ENCODE data around the gene NEGR1. TPM values are rescaled to one million over a fixed set of nuclear protein-coding genes. Genes with fewer than 3 reads are reported as not detected.

Gene NEGR1
- total and polyA plus RNA-seq, 2 donors (not counting 3 experiments of a cell fraction or from before 2014, with no cell fraction given) = 6.8 to 21.8 TPM

DNA sequence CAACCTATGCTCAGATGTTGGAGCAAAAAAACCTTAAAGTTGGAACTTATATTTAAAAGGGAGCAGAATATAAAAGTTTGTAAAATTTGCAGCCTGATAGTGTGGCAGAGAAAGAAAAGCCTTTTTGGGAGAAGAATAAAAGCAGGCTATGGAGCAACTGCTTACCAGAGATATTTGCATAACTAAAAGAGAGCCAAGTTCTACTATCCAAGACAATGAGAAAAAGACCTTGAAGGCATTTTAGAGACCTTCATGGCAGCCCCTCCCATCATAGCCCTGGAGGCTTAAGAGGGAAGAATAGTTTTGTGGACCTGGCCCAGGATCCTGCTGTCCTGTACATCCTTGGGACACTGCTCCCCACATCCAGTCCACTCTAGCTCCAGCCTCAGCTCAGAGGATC is 889.0 kb downstream of the NEGR1 start:
- intact Hi-C loops (cut with micrococcal nuclease) = no loop called here
- H3K4me2 ChIP-seq (ENCODE audit: insufficient read depth, low read length) = no peak overlapping the region
- no peaks in the 10 kb centered on the region for H3K4me1 ChIP-seq (ENCODE audit: control insufficient read depth, extremely low read depth, insufficient read depth, low read length)
- H3K79me2 ChIP-seq (ENCODE audit: control insufficient read depth, insufficient read depth, low read length) = no peaks in the 10 kb centered on the region
- FAIRE-seq = no peak
- TF ChIP-seq POLR2A (IDR thresholded peaks at IDR 0.05; ENCODE audit: low read depth, low read length) (no peak), JUN (IDR thresholded peaks at IDR 0.05; ENCODE audit: borderline replicate concordance, insufficient read depth, insufficient read length, low read depth) (no peak), GATA2 (IDR thresholded peaks at IDR 0.05; ENCODE audit: insufficient read depth, insufficient read length, low read depth, low read length) (no peak), MYC (IDR thresholded peaks at IDR 0.05; ENCODE audit: low read depth, low read length) (no peak), FOS (IDR thresholded peaks at IDR 0.05; ENCODE audit: borderline replicate concordance, insufficient read depth, low read length) (no peak), CTCF (IDR thresholded peaks at IDR 0.05; ENCODE audit: extremely low read depth in 1 of 2, insufficient read depth in 1 of 2, low read depth in 1 of 2, low read length in 2 of 2) (no peak), EZH2 (IDR thresholded peaks at IDR 0.05; ENCODE audit: borderline replicate concordance, low read depth, low read length, severe bottlenecking) (no peak), POLR2AphosphoS5 (IDR thresholded peaks at IDR 0.05; ENCODE audit: insufficient read depth, low read depth, low read length) (no peak)
- TF ChIP-seq, protein P1, sequence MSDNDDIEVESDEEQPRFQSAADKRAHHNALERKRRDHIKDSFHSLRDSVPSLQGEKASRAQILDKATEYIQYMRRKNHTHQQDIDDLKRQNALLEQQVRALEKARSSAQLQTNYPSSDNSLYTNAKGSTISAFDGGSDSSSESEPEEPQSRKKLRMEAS (IDR thresholded peaks at IDR 0.05; ENCODE audit: insufficient read depth, insufficient read length) = no peak
- no peaks in the 10 kb centered on the region for H3K36me3 ChIP-seq (ENCODE audit: control insufficient read depth in 2 of 2, extremely low read depth in 1 of 2, insufficient read depth in 2 of 2, low read length in 2 of 2)
- DNase-seq (ENCODE audit: low read depth, low spot score) = no peak
- no peak overlapping the region for H3K9ac ChIP-seq (replicated peaks; ENCODE audit: extremely low read depth, insufficient read depth, low read length)
- POLR2A ChIA-PET = no interaction called here
- no peak overlapping the region for H2AFZ ChIP-seq (ENCODE audit: low read depth, low read length)
- dilution Hi-C loops (cut with MboI; ENCODE audit: extremely low pct_ligation_motif_present, low sequenced_read_pairs) = no loop called here
- BruUV-seq (replicated peaks) = no TSS peak
- H3K9me1 ChIP-seq (replicated peaks; ENCODE audit: control insufficient read depth, extremely low read depth, insufficient read depth, low read length) = no peaks in the 10 kb centered on the region
- no peaks in the 10 kb centered on the region for H3K9me3 ChIP-seq (replicated peaks; ENCODE audit: control insufficient read depth, insufficient read depth, low read length)
- H3K27ac ChIP-seq (ENCODE audit: insufficient read depth, low read depth, low read length) = no peak overlapping the region
- no peaks in the 10 kb centered on the region for H3K27me3 ChIP-seq (ENCODE audit: control insufficient read depth in 2 of 2, insufficient read depth in 2 of 2, low read length in 2 of 2)
- H3K4me3 ChIP-seq (replicated peaks in 1 of 3; ENCODE audit: insufficient read depth in 1 of 3, low read depth in 1 of 3, low read length in 3 of 3) = no peak overlapping the region
- no peaks in the 10 kb centered on the region for H4K20me1 ChIP-seq (replicated peaks; ENCODE audit: control insufficient read depth, extremely low read depth, insufficient read depth, low read length)
- CTCF ChIA-PET = no interaction called here
